HG03460 (cell line): ENCODE measurements around the gene ZNF823.
"Not testable (repeated sequence)": the region's sequence is repeated elsewhere in the genome, so short reads cannot be mapped to it uniquely, and the experiment has no call there.

Source experiments
- ATAC-seq: cut with Tn5 transposase; IDR thresholded peaks from one replicate; pipeline ENCODE4 v1.9.1; 2021; ENCODE audit not compliant: unreplicated experiment

ZNF823 gene

GRCh38 chr19:11684987-11685675, 53.6 kb downstream of the ZNF823 start:
- no peak for ATAC-seq

GRCh38 chr19:11680689-11681302, 58.0 kb downstream of the ZNF823 start:
- ATAC-seq: no peak

GRCh38 chr19:11678504-11678903, 60.2 kb downstream of the ZNF823 start:
- ATAC-seq: no peak

GRCh38 chr19:11676661-11677600, 61.8 kb downstream of the ZNF823 start:
- not testable (repeated sequence) for ATAC-seq

- ATAC-seq: no peak
These were observed 63.2 kb downstream of the ZNF823 start for GRCh38 chr19:11675569-11675968.

- no peak for ATAC-seq
These were observed 64.7 kb downstream of the ZNF823 start for GRCh38 chr19:11674067-11674492.

- no peak for ATAC-seq
These were observed 65.1 kb downstream of the ZNF823 start for GRCh38 chr19:11673608-11674041.
